ENCODE results near the gene FREM2. TPM values are rescaled to one million over a fixed set of nuclear protein-coding genes. Genes with fewer than 3 reads are reported as not detected.

Gene FREM2
- total and polyA plus RNA-seq, 2 donors from 2014 or later, result 3.6 to 16.9 TPM

- DNase-seq, result no peak
- FAIRE-seq, result no peak
Measured at GRCh38 chr13:38902551-38902950, 215.7 kb downstream of the FREM2 start.

GRCh38 chr13:38905081-38905480 lies 218.2 kb downstream of the FREM2 start:
- Histone ChIP-seq H3K4me1 (ENCODE audit: control insufficient read depth in 2 of 3, insufficient read depth in 2 of 3, low read depth in 1 of 3, low read length in 3 of 3) (peaks cover 0 to 5% (median 0%) of the 10 kb centered on the region in 3 donors), H3K9me3 (ENCODE audit: control insufficient read depth in 2 of 3, insufficient read depth in 1 of 3, low read length in 3 of 3) (no peaks in the 10 kb centered on the region), H3K4me3 (ENCODE audit: low read length in 3 of 3) (no peak overlapping the region), H3K27me3 (ENCODE audit: control insufficient read depth, insufficient read depth, low read length) (no peaks in the 10 kb centered on the region), H3K27ac (ENCODE audit: low read depth in 2 of 2, low read length in 2 of 2) (no peak overlapping the region), H3K36me3 (ENCODE audit: control insufficient read depth in 2 of 3, insufficient read depth in 3 of 3, low read length in 3 of 3) (no peaks in the 10 kb centered on the region), H3K9ac (ENCODE audit: low read length in 3 of 3) (no peak overlapping the region)
- FAIRE-seq, result no peak
- intact Hi-C loops (cut with DNase I), result no loop called here
- TF ChIP-seq CTCF (IDR thresholded peaks at IDR 0.05; ENCODE audit: borderline replicate concordance, extremely low read depth, insufficient read depth), result no peak
- no peak for DNase-seq

More at GRCh38 chr13:38902551-38902950, 215.7 kb downstream of the FREM2 start:
- no peak overlapping the region for H3K4me3 ChIP-seq (ENCODE audit: low read length in 3 of 3)
- H3K27me3 ChIP-seq (ENCODE audit: control insufficient read depth, insufficient read depth, low read length), result no peaks in the 10 kb centered on the region
- intact Hi-C loops (cut with DNase I), result no loop called here
- no peak overlapping the region for H3K27ac ChIP-seq (ENCODE audit: low read depth in 2 of 2, low read length in 2 of 2)
- H3K36me3 ChIP-seq (ENCODE audit: control insufficient read depth in 2 of 3, insufficient read depth in 3 of 3, low read length in 3 of 3), result no peaks in the 10 kb centered on the region
- no peak for TF ChIP-seq CTCF (IDR thresholded peaks at IDR 0.05; ENCODE audit: borderline replicate concordance, extremely low read depth, insufficient read depth)
- peaks cover 0 to 5% (median 2%) of the 10 kb centered on the region in 3 donors for H3K4me1 ChIP-seq (ENCODE audit: control insufficient read depth in 2 of 3, insufficient read depth in 2 of 3, low read depth in 1 of 3, low read length in 3 of 3)
- H3K9me3 ChIP-seq (ENCODE audit: control insufficient read depth in 2 of 3, insufficient read depth in 1 of 3, low read length in 3 of 3), result no peaks in the 10 kb centered on the region
- H3K9ac ChIP-seq (ENCODE audit: low read length in 3 of 3), result no peak overlapping the region

- Histone ChIP-seq H3K4me3 (ENCODE audit: low read length in 3 of 3) (no peak overlapping the region), H3K27me3 (ENCODE audit: control insufficient read depth, insufficient read depth, low read length) (no peaks in the 10 kb centered on the region), H3K4me1 (ENCODE audit: control insufficient read depth in 2 of 3, insufficient read depth in 2 of 3, low read depth in 1 of 3, low read length in 3 of 3) (peaks cover 0 to 5% (median 0%) of the 10 kb centered on the region in 3 donors), H3K27ac (ENCODE audit: low read depth in 2 of 2, low read length in 2 of 2) (no peak overlapping the region), H3K9me3 (ENCODE audit: control insufficient read depth in 2 of 3, insufficient read depth in 1 of 3, low read length in 3 of 3) (no peaks in the 10 kb centered on the region), H3K36me3 (ENCODE audit: control insufficient read depth in 2 of 3, insufficient read depth in 3 of 3, low read length in 3 of 3) (no peaks in the 10 kb centered on the region), H3K9ac (ENCODE audit: low read length in 3 of 3) (no peak overlapping the region)
- intact Hi-C loops (cut with DNase I), result no loop called here
- TF ChIP-seq CTCF (IDR thresholded peaks at IDR 0.05; ENCODE audit: borderline replicate concordance, extremely low read depth, insufficient read depth), result no peak
- FAIRE-seq (no peak), DNase-seq (no peak)
Measured at GRCh38 chr13:38905861-38906260, 219.0 kb downstream of the FREM2 start.

- Histone ChIP-seq H3K4me1 (ENCODE audit: control insufficient read depth in 2 of 3, insufficient read depth in 2 of 3, low read depth in 1 of 3, low read length in 3 of 3) (peaks cover 0 to 4% (median 0%) of the 10 kb centered on the region in 3 donors), H3K4me3 (ENCODE audit: low read length in 3 of 3) (no peak overlapping the region), H3K36me3 (ENCODE audit: control insufficient read depth in 2 of 3, insufficient read depth in 3 of 3, low read length in 3 of 3) (no peaks in the 10 kb centered on the region), H3K9me3 (ENCODE audit: control insufficient read depth in 2 of 3, insufficient read depth in 1 of 3, low read length in 3 of 3) (no peaks in the 10 kb centered on the region), H3K9ac (ENCODE audit: low read length in 3 of 3) (no peak overlapping the region), H3K27ac (ENCODE audit: low read depth in 2 of 2, low read length in 2 of 2) (no peak overlapping the region), H3K27me3 (ENCODE audit: control insufficient read depth, insufficient read depth, low read length) (no peaks in the 10 kb centered on the region)
- TF ChIP-seq CTCF (IDR thresholded peaks at IDR 0.05; ENCODE audit: borderline replicate concordance, extremely low read depth, insufficient read depth), result no peak
- FAIRE-seq (no peak), DNase-seq (no peak)
- intact Hi-C loops (cut with DNase I), result no loop called here
Measured at GRCh38 chr13:38908574-38908973, 221.7 kb downstream of the FREM2 start.
